C4-2B (cell line): ENCODE data around the gene FSTL5.

ENCODE experiments used
- H3K27ac ChIP-seq: fragments of 450-650 bp; 2 replicates; pipeline ENCODE4 v1.5.1; 2017
- ZFX ChIP-seq: fragments of 450-650 bp; IDR thresholded peaks from 2 replicates; pipeline ENCODE4 v1.6.1; 2017
- TF ChIP-seq, protein P1 (sequence below): fragments of 450-650 bp; conservative IDR thresholded peaks from 2 replicates; pipeline ENCODE4 v1.5.1; 2017; ENCODE audit warnings: mild to moderate bottlenecking

Gene FSTL5

DNA sequence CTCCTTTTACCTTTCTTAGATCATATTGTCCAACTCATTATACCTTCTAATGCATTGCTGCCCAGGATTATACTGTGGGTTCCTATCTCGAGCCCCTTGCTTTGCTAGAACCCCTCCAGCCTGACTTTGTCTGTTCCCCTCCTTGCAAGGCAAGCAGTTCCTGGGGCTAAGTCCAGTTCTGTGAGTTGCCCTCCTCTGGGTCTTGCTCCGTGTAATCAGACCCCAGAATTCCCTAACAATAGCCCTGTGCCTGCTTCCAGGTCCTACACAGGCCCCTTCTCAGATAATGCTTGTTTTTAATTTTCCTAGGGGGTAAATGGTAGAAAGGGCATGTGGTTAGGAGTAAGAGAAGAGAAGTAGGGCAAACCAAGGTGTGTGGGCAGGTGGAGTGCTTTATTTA lies 145.9 kb downstream of the FSTL5 start:
- no peak overlapping the region for H3K27ac ChIP-seq
- TF ChIP-seq, protein P1, sequence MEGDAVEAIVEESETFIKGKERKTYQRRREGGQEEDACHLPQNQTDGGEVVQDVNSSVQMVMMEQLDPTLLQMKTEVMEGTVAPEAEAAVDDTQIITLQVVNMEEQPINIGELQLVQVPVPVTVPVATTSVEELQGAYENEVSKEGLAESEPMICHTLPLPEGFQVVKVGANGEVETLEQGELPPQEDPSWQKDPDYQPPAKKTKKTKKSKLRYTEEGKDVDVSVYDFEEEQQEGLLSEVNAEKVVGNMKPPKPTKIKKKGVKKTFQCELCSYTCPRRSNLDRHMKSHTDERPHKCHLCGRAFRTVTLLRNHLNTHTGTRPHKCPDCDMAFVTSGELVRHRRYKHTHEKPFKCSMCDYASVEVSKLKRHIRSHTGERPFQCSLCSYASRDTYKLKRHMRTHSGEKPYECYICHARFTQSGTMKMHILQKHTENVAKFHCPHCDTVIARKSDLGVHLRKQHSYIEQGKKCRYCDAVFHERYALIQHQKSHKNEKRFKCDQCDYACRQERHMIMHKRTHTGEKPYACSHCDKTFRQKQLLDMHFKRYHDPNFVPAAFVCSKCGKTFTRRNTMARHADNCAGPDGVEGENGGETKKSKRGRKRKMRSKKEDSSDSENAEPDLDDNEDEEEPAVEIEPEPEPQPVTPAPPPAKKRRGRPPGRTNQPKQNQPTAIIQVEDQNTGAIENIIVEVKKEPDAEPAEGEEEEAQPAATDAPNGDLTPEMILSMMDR, result no peak
- no peak for TF ChIP-seq ZFX

DNA sequence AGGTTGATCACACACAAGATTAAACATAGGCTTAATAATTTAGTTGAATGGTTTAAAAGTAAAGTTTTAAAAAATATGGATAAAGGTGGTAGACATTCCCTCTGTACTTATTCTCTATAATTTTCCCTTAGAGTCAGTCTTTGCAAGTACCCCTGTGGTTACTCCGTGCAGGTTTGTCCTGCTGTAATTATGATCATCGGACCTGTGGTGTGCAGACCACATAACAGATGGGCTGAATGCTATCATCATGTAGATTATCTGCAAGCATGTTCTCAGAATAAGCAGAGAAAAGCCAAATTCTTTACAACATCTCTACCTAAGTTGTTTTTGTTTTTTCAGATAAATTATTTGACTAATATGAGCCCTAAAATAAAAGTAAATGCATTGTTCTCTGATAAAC lies 146.8 kb downstream of the FSTL5 start:
- H3K27ac ChIP-seq, result no peak overlapping the region
- TF ChIP-seq, protein P1, result no peak
- TF ChIP-seq ZFX, result no peak

DNA sequence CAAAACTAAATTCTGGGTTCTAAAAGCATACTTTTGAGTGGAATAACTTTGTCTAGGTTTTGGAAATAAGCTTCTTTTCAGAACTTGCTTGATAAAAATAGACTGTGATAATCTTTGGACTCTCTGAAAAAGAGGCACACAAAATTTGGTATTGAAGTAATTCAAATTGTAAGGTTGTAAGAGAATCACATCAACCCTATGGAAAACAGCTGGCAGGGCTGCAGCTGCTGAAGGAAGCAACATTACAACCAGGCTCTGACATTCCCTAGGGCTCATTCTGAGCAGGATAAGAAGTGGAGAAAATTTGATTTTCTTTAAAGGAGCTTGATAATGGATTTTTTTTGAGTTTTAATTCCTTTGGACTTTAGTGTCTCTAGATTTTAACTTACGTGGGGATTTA lies 147.6 kb downstream of the FSTL5 start:
- H3K27ac ChIP-seq, result no peak overlapping the region
- no peak for TF ChIP-seq ZFX
- TF ChIP-seq, protein P1, result no peak

DNA sequence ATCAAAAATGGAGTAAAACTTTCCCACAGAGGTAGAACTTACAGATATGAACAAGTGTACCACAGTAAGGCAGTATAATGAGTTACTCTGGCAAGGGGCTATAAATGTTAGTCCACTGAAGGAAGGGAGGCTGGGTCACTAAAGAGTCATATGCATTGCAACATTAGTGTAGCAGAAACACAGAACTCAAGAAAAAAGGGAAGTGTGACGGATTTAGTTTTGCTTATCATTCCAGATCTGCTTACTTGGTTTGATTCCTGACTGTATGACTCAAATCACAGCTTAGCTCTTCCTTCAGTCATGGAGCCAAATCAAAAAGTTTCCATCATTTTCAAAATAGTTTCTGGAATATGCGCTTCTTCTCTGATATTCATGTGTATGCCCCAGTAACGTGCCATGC lies 148.7 kb downstream of the FSTL5 start:
- H3K27ac ChIP-seq, result no peak overlapping the region
- TF ChIP-seq ZFX, result no peak
- TF ChIP-seq, protein P1, result no peak

DNA sequence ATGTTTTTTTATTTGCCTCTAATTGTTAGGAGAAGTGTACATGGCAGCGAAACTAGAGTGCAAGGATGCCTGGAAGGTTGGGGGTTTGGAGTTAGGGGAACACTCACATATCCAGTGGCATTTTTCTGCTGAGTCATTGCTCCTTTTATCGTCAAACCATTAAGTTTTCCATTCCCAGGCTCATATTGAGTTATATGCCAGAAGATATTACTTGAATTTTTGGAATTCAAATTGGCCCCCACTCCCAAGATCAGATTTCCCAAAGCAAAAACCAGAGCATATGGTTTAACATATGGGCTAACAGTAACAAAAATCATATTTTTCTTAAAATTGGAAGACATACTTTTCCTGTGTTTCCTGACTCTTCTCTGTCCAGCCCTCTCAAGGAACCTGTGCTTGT lies 152.7 kb downstream of the FSTL5 start:
- no peak overlapping the region for H3K27ac ChIP-seq
- TF ChIP-seq, protein P1, result no peak
- TF ChIP-seq ZFX, result no peak

DNA sequence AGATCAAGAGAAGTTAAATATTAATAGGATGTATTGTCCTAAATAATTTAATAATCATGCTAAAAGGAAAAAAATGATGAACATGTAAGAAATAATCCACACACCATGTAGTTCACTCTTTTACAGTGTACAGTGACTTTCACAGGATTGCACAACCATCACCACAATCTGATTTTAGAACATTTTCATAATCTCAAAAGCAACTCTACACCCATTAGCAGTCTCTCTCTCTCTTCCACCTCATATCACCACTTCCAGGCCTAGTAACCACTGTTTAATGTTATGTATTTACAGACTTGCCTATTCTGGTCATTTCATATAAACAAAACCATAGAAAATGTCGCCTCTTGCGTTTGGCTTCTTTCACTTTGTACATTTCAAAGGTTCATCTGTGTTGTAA lies 153.4 kb downstream of the FSTL5 start:
- no peak overlapping the region for H3K27ac ChIP-seq
- no peak for TF ChIP-seq ZFX
- TF ChIP-seq, protein P1, result no peak

DNA sequence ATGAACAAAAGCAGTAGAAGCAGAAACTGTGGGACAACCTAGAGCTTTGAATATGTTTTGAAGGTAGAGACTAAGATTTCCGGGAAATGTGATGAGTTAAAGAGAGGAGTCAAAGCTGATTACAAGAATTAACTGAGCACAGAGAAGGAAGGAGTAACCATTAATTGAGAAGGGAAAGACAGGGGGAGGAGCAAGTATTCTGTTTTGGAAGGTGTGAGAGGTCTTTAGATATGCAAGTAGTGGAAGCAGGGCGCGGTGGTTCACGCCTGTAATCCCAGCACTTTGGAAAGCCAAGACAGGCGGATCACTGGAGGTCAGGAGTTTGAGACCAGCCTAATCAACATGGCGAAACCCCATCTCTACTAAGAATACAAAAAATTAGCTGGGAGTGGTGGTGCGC lies 171.5 kb downstream of the FSTL5 start:
- TF ChIP-seq, protein P1, result no peak
- TF ChIP-seq ZFX, result no peak
- H3K27ac ChIP-seq, result no peak overlapping the region
